NCI-H187 (cell line): Measurements from ENCODE around the gene PLXNA4.

ENCODE experiments used
- DNase-seq, 2 experiments: peaks; one replicate each; lab custom pipeline; 2025; lab: John Stamatoyannopoulos, UW

PLXNA4 gene

GRCh38 chr7:132355048-132355447 is 221.2 kb downstream of the PLXNA4 start:
- no peak for DNase-seq

- no peak for DNase-seq
Observed at GRCh38 chr7:132354527-132354926, 221.7 kb downstream of the PLXNA4 start.

- DNase-seq: no peak
Observed at GRCh38 chr7:132353936-132354335, 222.3 kb downstream of the PLXNA4 start.

GRCh38 chr7:132352800-132353199 is 223.5 kb downstream of the PLXNA4 start:
- no peak for DNase-seq

- DNase-seq: no peak
Observed at GRCh38 chr7:132351954-132352499, 224.2 kb downstream of the PLXNA4 start.

GRCh38 chr7:132350741-132351140 is 225.5 kb downstream of the PLXNA4 start:
- no peak for DNase-seq

GRCh38 chr7:132349075-132349474 is 227.2 kb downstream of the PLXNA4 start:
- no peak for DNase-seq

- DNase-seq: no peak
Observed at GRCh38 chr7:132348341-132348740, 227.9 kb downstream of the PLXNA4 start.

GRCh38 chr7:132347858-132348257 is 228.4 kb downstream of the PLXNA4 start:
- DNase-seq: no peak

GRCh38 chr7:132347123-132347522 is 229.1 kb downstream of the PLXNA4 start:
- DNase-seq: no peak

GRCh38 chr7:132345543-132346129 is 230.6 kb downstream of the PLXNA4 start:
- DNase-seq: no peak

GRCh38 chr7:132345030-132345429 is 231.2 kb downstream of the PLXNA4 start:
- DNase-seq: no peak

- DNase-seq: no peak
Observed at GRCh38 chr7:132343199-132343598, 233.1 kb downstream of the PLXNA4 start.

GRCh38 chr7:132337450-132338080 is 238.7 kb downstream of the PLXNA4 start:
- DNase-seq: no peak

- DNase-seq: no peak
Observed at GRCh38 chr7:132336797-132337196, 239.5 kb downstream of the PLXNA4 start.

GRCh38 chr7:132333301-132333700 is 243.0 kb downstream of the PLXNA4 start:
- no peak for DNase-seq

- no peak for DNase-seq
Observed at GRCh38 chr7:132328760-132329159, 247.5 kb downstream of the PLXNA4 start.

GRCh38 chr7:132328047-132328620 is 248.1 kb downstream of the PLXNA4 start:
- no peak for DNase-seq

- DNase-seq: no peak
Observed at GRCh38 chr7:132326878-132327589, 249.2 kb downstream of the PLXNA4 start.

GRCh38 chr7:132322970-132323369 is 253.3 kb downstream of the PLXNA4 start:
- DNase-seq: no peak

GRCh38 chr7:132321387-132321786 is 254.9 kb downstream of the PLXNA4 start:
- DNase-seq: no peak

GRCh38 chr7:132319481-132319880 is 256.8 kb downstream of the PLXNA4 start:
- no peak for DNase-seq
